ENCODE results near the gene CTAGE8.
"Not testable (repeated sequence)": the region's sequence is repeated elsewhere in the genome, so short reads cannot be mapped to it uniquely, and the experiment has no call there.

CTAGE8 gene

DNA sequence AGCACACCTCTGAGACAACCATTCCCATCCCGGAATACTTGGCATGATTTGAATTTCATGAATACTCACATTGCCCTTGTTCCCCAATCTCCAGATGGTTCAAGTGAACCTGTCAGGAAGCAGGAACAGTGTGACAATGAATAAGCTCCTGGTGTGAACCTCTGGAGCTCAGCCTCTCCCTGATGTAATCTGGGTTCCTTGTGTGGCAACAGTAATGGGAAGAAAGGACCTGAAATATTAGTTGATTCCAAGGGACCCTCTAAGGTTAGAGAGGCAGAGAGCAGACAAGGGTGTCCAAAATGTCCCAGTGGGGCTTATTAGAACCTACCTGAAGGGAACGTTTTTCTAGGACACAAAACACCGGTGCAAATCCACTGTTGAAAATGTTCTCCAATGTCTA lies 13.0 kb downstream of the CTAGE8 start:
- no peak for DNase-seq

DNA sequence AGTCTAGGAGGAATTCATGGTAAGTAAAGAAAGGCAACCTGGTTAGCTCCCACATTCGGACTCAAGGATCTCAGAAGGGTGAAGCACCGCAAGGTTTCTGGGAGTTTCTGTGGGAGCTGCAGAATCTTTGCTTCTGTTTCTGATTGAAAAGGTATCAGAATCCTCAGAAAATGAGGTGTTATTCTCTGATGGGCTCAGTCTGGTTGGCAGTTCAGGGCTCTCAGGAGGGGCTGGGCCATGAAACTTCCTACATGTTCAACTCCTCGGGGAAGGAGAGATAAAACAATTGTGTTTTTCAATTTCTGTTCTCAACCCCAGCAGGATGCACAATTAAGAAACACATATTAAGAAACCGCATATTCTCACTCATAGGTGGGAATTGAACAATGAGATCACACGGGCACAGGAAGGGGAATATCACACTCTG lies 13.6 kb downstream of the CTAGE8 start:
- no peak for DNase-seq

DNA sequence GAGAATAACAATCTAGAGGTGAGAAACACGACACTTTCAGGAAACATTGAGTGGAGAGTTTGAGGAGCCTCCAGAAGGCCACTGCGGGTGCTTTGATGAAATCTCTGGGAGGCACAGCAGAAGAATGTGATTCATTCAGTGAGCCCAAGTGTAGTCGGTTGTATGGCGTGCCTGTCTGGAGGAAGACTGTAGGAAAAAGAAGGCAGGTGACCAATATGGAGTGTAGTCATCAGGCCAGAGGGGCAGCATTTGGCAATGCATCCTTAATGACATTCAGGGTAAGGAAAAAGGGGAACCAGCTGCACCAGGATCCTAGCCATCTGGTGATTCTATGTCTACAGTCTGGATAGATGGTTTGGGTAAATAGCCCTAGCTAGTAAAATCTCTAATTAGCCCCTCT lies 16.8 kb downstream of the CTAGE8 start:
- not testable (repeated sequence) for DNase-seq

DNA sequence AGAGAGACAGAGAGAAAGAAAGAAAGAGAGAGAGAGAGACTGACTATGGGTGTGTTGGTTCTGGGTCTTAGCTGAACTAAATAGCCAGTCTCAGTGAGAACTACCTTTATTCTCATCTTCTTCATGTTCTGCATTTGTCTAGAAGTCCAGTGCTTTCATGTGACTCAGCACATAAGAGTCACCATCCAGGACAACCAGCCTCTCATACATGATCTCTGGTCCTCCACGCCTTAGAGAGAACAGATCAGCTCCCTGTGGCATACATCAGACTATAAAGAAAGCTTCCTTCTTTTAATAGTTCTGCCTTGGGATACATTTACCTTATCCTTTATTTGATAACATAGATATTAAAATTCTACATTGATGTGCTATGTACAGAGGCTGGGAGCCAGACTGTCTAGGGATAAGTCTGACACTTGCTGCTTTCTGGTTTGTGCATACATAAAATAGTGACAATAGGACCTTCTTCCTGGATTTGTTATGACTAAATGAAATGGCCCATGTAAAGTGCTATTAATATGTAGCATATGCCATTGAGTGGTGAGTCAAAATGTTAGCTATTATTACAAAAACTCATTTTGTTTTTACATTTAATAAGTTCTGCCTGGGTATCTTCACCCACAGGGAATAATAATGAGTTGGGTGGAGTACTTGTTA lies 21.3 kb downstream of the CTAGE8 start:
- not testable (repeated sequence) for DNase-seq

DNA sequence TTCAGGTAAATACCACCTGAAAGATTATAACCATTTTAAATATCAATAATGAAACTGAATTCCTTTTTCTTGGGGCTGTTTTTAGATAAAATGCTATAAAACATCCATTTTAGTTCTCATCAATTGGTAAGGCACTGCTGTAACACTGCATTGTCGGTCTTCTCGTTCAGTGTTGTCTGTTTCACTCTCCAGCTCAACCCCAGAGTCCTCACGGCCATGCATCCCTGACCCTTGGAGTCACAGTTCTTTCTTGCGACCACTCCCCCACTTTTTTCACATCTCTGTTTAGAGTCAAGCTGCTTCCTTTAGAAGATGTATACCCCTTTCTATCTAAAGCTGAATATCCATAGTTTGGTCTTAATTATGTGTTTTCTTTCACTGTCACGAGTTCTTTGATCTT lies 22.1 kb downstream of the CTAGE8 start:
- not testable (repeated sequence) for DNase-seq

DNA sequence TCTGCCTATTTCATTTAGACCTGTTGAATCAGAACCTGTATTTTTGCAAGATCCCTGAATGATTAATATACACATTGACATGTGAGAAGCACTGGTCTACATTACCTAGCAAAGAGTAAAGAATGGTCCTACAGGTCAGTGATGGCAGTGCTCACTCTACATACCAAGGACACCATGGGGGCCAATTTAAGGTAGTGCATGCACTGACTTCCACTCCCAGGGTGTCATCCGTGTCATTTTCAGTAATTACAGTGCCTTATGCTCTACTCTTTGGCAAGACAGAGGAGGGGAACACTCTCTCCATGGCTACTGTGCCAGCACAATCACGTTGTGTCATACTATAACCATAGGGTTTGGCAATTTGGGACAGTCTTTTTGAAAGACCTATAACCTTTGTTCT lies 23.7 kb downstream of the CTAGE8 start:
- not testable (repeated sequence) for DNase-seq

DNA sequence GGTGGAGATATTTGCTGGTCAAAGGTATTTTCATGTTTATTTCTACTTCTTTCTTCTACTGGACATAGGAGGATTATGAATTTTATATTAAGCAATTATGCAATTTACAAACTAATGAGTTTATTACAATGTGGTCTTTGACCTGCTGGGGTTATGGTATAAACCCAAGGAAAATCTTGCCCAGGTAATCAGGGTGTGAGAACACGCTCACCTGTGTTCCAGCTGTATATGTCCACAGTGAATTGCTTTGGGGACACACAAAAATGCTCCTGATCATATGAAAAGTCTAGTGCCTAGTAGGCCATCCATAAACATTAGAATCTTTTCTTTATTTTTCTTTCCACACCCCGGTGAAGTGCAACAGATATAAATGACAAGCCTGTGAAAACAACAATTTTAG lies 29.7 kb downstream of the CTAGE8 start, which contains the start of gene OR2A42:
OR2A42 (minus strand) TSS at position 241 of the 400 bp plus-strand sequence. CDS start 6,762 bp downstream, outside the sequence.
- DNase-seq = not testable (repeated sequence)

DNA sequence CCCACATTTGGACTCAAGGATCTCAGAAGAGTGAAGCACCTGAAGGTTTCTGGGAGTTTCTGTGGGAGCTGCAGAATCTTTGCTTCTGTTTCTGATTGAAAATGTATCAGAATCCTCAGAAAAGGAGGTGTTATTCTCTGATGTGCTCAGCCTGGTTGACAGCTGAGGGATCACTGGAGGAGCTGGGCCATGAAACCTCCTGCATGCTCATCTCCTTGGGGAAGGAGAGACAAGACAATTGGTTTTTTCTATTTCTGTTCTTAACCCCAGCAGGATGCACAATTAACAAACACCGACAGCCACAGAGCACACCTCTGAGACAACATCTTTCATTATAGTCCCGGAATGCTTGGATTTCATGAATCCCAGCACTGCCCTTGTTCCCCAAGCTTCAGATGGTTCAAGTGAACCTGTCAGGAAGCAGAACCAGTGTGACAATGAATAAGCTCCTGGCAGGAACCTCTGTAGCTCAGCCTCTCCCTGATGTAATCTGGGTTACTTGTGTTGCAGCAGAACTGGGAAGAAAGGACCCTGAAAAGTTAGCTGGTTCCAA lies 30.5 kb downstream of the CTAGE8 start:
- DNase-seq = not testable (repeated sequence)

DNA sequence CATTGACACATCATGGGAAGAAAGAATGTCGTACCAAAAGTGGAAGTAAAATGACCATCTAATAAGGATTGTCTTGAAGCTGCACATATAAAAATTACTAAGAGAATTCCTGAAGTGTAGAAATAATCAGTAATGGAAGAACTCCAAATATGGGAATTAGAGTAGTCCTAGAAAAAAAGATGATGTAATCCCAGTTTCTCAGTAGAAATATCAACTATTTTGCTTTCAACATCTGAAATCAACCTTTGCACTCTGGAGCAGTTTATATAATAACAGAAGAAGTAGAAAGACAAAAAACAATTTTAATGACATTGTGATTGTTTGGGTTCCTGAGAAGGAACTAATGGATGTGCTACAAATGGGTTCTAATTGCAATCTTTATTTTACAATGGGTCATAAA lies 36.0 kb downstream of the CTAGE8 start:
- not testable (repeated sequence) for DNase-seq

DNA sequence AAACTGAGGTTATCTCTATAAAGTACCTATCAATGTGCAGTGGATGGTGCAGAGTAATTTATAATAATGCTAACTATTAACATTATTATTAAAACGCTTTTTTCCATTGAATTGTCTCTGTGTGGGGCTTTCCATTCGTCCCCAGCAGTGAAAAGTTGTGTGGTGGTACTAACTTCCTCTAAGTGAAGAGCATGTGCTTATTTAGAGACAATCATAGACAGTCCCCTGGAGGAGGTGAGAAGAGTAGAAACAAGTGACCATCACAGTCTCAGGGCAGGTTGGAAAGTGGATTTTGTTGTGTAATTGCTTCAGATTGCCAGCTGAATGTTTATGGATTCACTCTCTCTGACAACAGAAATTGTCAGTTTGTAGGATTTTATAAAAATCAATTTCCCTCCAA lies 38.1 kb downstream of the CTAGE8 start:
- not testable (repeated sequence) for DNase-seq

DNA sequence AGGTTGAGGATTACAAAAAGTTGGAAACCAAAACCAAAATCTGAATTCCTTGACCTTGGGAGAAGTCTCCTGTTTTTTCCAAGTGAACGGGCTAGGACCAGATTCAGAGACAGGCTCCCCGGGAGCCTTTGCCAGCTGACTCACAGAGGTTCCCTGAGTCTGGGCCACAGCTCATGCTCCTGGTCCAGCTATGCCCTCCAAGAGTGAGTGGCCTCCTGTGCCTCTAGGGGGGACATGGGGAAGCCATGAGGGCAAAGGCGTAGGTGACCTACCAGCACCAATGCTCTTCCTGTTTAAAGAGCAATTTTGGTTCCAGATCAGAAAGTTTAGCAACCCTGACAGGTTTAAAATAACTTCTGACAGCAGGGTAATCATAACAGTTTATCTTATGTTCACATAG lies 40.3 kb downstream of the CTAGE8 start:
- DNase-seq = not testable (repeated sequence)

DNA sequence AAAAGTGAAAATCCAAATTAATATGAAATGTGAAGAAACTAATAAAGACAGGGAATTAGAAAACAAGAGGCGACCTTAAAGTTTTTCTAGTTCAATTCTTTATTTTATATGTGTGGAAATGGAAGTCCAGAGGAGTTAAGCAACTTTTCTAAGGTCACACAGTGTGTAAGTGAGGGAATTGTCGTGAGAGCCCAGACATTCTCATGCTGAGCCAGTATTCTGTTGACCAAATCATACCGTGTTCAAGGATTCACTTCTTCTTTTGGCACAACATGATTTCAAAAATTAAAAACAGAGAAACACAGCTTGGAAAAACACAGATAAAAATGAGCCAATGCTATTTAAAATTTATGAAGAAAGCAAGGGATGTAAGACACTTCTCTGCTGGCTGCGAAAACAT lies 42.2 kb downstream of the CTAGE8 start:
- DNase-seq = not testable (repeated sequence)

DNA sequence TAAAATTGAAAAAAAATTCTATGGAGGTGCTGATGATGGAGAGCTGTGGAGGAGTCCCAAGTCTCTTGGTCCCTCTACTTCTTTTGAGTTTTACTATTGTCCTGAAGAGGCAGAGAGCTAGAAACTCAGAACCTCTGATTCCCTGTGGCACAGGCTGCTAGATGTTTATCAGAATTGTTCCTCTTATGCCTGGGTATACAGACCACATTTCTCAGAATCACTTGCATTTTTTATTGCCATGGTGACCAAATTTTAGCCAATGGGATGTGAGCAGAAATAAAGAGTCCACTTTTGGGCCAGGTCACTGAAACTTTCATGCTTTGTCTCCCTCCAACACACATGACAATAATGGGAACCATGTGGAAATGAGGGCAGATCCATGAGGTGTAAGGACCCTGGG lies 45.4 kb downstream of the CTAGE8 start:
- DNase-seq = not testable (repeated sequence)

DNA sequence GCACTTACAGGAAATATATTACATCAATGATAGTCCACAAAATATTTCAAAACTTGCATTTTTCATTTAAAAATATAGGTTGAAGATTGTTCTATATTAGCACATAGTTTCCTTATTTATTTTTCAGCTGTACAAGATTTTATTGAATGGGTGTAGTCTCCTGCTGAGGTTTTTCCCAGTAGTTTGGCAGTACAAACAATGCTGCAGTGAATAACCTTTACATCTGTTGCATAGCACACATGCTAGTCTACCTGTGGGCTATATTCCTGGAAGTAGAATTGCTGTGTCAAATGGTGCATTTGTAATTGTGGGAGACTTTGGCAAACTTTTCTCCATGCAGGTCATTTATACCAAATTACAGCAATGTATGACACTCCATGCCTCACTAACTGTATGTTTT lies 48.6 kb downstream of the CTAGE8 start:
- not testable (repeated sequence) for DNase-seq

DNA sequence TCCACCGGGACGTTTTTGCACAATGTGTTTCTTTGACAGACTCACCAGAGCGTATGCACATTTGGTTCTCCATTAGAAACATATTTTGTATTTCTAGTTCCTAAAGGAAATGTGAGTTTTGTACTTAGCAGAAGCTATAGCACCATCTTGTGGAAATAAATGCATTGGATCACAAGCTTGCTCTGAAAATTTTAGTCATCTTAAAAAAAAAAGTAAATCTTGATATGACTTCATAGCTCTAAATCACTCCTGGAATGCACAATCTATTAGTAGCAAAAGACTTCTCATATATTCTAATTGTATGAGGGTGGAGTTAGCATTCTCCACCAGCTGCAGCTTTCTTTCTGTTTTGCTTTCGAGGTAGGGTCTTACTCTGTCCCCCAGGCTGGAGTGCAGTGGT lies 49.9 kb downstream of the CTAGE8 start:
- not testable (repeated sequence) for DNase-seq

DNA sequence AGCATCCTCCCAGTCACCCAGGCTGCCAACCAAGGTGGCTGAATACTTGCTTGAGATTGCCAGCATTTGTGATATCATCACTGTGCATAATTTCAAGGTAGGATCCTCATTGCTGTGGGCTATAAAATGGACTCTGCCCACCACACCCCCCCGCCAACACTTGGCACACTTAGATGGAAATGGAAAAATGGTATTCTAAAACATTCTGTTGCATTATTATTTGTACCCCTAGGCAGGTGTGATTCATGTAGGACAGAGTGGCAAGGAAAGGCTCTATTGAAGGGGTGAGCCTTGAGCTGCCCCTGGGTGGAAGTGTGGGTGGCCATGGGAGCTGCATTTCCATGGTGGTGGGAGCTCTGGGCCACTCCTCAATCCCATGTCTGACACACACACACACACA lies 50.5 kb downstream of the CTAGE8 start:
- DNase-seq = not testable (repeated sequence)

DNA sequence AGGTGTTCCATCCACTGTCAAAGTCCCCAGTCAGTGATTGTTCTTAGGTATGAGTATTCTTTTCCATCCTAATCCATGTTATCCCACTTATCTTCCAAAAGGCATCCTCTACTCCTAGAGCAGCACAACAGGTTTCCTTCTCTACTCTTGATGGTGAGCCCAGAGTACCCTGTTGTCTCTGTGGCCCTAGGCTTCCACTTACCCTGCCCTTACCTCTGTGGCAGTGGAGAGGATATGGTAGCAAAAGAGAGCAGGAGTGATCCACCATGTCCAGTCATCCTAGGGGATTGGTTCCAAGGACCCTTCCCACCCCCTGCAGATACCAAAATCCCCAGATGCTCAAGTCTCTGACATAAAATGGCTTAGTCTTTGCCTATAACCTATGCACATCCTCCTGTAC lies 51.9 kb downstream of the CTAGE8 start:
- not testable (repeated sequence) for DNase-seq
